ENCODE measurements around the gene UGT1A4. TPM values are rescaled to one million over a fixed set of nuclear protein-coding genes. Genes with fewer than 3 reads are reported as not detected.

The UGT1A4 gene
- total and polyA plus RNA-seq, 9 of the 15 experiments (the other 6 are each of a cell fraction or from before 2014, with no cell fraction given) = not detected

DNA sequence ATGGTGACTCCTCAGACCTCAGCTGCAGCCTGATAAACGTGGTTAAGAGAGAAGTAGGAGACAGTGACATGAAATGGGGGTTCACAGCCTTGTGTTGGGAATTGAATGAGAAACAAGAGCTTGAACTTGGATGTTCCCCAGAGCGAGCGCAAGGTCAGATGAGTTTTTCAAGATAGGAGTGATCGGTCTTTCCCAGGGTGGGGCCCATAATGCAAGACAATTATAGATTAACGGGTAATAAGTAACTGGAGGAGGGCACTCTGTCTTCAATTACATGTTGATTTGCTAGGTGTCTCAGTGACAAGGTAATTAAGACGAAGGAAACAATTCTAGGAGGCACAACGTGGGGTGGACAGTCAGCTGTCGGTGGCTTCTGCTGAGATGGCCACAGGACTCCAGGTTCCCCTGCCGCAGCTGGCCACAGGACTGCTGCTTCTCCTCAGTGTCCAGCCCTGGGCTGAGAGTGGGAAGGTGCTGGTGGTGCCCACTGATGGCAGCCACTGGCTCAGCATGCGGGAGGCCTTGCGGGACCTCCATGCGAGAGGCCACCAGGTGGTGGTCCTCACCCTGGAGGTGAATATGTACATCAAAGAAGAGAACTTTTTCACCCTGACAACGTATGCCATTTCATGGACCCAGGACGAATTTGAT, 5.8 kb upstream of the UGT1A4 start, which contains the start of gene UGT1A5:
Gene UGT1A5 (plus strand): TSS at position 297 of the 651 bp plus-strand sequence. CDS start 85 bp downstream, at position 382.
- ATAC-seq (no peak), FAIRE-seq (no peak), DNase-seq (ENCODE audit: extremely low read depth in 1 of 4, low spot score in 3 of 4) (no peak)
- no peak within 1 kb of the TSS for H3K27ac ChIP-seq (ENCODE audit: extremely low read depth, low read depth, low read length)
- intact Hi-C loops (cut with micrococcal nuclease) (loop anchor here (10.0 kb wide), 1 partner anchor 128 kb away; no protein-coding TSS in a partner anchor), in situ Hi-C loops (cut with MboI) (no loop called here)
- H2AFZ ChIP-seq (ENCODE audit: low read depth, low read length) = no peak within 1 kb of the TSS
- H3K36me3 ChIP-seq (ENCODE audit: control insufficient read depth, insufficient read depth, low read length) = no peaks in the 10 kb centered on the region
- TF ChIP-seq, protein P1, sequence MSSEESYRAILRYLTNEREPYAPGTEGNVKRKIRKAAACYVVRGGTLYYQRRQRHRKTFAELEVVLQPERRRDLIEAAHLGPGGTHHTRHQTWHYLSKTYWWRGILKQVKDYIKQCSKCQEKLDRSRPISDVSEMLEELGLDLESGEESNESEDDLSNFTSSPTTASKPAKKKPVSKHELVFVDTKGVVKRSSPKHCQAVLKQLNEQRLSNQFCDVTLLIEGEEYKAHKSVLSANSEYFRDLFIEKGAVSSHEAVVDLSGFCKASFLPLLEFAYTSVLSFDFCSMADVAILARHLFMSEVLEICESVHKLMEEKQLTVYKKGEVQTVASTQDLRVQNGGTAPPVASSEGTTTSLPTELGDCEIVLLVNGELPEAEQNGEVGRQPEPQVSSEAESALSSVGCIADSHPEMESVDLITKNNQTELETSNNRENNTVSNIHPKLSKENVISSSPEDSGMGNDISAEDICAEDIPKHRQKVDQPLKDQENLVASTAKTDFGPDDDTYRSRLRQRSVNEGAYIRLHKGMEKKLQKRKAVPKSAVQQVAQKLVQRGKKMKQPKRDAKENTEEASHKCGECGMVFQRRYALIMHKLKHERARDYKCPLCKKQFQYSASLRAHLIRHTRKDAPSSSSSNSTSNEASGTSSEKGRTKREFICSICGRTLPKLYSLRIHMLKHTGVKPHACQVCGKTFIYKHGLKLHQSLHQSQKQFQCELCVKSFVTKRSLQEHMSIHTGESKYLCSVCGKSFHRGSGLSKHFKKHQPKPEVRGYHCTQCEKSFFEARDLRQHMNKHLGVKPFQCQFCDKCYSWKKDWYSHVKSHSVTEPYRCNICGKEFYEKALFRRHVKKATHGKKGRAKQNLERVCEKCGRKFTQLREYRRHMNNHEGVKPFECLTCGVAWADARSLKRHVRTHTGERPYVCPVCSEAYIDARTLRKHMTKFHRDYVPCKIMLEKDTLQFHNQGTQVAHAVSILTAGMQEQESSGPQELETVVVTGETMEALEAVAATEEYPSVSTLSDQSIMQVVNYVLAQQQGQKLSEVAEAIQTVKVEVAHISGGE (CRISPR knock-in tag; IDR thresholded peaks at IDR 0.05) = no peak
- TF ChIP-seq ZNF174 (CRISPR knock-in tag; IDR thresholded peaks at IDR 0.05) = no peak
- TF ChIP-seq, protein P2, sequence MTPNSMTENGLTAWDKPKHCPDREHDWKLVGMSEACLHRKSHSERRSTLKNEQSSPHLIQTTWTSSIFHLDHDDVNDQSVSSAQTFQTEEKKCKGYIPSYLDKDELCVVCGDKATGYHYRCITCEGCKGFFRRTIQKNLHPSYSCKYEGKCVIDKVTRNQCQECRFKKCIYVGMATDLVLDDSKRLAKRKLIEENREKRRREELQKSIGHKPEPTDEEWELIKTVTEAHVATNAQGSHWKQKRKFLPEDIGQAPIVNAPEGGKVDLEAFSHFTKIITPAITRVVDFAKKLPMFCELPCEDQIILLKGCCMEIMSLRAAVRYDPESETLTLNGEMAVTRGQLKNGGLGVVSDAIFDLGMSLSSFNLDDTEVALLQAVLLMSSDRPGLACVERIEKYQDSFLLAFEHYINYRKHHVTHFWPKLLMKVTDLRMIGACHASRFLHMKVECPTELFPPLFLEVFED (CRISPR knock-in tag; conservative IDR thresholded peaks at IDR 0.05) = no peak
- TF ChIP-seq, protein P3, sequence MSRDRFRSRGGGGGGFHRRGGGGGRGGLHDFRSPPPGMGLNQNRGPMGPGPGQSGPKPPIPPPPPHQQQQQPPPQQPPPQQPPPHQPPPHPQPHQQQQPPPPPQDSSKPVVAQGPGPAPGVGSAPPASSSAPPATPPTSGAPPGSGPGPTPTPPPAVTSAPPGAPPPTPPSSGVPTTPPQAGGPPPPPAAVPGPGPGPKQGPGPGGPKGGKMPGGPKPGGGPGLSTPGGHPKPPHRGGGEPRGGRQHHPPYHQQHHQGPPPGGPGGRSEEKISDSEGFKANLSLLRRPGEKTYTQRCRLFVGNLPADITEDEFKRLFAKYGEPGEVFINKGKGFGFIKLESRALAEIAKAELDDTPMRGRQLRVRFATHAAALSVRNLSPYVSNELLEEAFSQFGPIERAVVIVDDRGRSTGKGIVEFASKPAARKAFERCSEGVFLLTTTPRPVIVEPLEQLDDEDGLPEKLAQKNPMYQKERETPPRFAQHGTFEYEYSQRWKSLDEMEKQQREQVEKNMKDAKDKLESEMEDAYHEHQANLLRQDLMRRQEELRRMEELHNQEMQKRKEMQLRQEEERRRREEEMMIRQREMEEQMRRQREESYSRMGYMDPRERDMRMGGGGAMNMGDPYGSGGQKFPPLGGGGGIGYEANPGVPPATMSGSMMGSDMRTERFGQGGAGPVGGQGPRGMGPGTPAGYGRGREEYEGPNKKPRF (IDR thresholded peaks at IDR 0.05; ENCODE audit: low read depth, low read length) = no peak
- TF ChIP-seq PTTG1 (tag; IDR thresholded peaks at IDR 0.05; ENCODE audit: low read depth) = no peak
- TF ChIP-seq MTA2 (IDR thresholded peaks at IDR 0.05; ENCODE audit: low read depth) = no peak
- TF ChIP-seq, protein P4, sequence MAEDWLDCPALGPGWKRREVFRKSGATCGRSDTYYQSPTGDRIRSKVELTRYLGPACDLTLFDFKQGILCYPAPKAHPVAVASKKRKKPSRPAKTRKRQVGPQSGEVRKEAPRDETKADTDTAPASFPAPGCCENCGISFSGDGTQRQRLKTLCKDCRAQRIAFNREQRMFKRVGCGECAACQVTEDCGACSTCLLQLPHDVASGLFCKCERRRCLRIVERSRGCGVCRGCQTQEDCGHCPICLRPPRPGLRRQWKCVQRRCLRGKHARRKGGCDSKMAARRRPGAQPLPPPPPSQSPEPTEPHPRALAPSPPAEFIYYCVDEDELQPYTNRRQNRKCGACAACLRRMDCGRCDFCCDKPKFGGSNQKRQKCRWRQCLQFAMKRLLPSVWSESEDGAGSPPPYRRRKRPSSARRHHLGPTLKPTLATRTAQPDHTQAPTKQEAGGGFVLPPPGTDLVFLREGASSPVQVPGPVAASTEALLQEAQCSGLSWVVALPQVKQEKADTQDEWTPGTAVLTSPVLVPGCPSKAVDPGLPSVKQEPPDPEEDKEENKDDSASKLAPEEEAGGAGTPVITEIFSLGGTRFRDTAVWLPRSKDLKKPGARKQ (CRISPR knock-in tag; IDR thresholded peaks at IDR 0.05) = no peak
- TF ChIP-seq, protein P5, sequence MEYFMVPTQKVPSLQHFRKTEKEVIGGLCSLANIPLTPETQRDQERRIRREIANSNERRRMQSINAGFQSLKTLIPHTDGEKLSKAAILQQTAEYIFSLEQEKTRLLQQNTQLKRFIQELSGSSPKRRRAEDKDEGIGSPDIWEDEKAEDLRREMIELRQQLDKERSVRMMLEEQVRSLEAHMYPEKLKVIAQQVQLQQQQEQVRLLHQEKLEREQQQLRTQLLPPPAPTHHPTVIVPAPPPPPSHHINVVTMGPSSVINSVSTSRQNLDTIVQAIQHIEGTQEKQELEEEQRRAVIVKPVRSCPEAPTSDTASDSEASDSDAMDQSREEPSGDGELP (CRISPR knock-in tag; IDR thresholded peaks at IDR 0.05; ENCODE audit: borderline replicate concordance) = no peak
- no peak for TF ChIP-seq ZC3H8 (IDR thresholded peaks at IDR 0.05)
- no peak within 1 kb of the TSS for H3K4me2 ChIP-seq (ENCODE audit: insufficient read depth, low read length)
- H3K9me3 ChIP-seq (replicated peaks; ENCODE audit: control insufficient read depth, insufficient read depth, low read depth, low read length) = no peaks in the 10 kb centered on the region
- peaks cover 0 to 20% of the 10 kb centered on the region in 2 experiments; a peak in 2 of 5 replicates for H3K27me3 ChIP-seq (ENCODE audit: control insufficient read depth in 2 of 2, insufficient read depth in 2 of 2, low read length in 2 of 2)
- ChIA-PET CTCF (ENCODE audit: low intra/inter-chr PET ratio) (no interaction called here), POLR2A (no interaction called here)
- H3K9me1 ChIP-seq (ENCODE audit: control insufficient read depth, insufficient read depth, low read length) = no peaks in the 10 kb centered on the region
- no peaks in the 10 kb centered on the region for H3K79me2 ChIP-seq (ENCODE audit: control insufficient read depth, insufficient read depth, low read length)
- no peak within 1 kb of the TSS for H3K9ac ChIP-seq (ENCODE audit: insufficient read depth in 1 of 2, low read depth in 2 of 2, low read length in 2 of 2)
- BruUV-seq (replicated peaks) = no TSS peak
- H4K20me1 ChIP-seq (replicated peaks; ENCODE audit: control insufficient read depth, insufficient read depth, low read length) = no peaks in the 10 kb centered on the region
- no peak within 1 kb of the TSS for H3K4me3 ChIP-seq
- 11% methylated on average over 12 of the region's 14 CpGs for WGBS (ENCODE audit: insufficient coverage, low coverage, missing lambda C conversion rate)
- H3K4me1 ChIP-seq (replicated peaks in 1 of 2; ENCODE audit: control insufficient read depth in 2 of 2, insufficient read depth in 2 of 2, low read length in 2 of 2) = 0 out of 5 replicates have a peak, but pooled peaks cover 0 to 3% of the 10 kb centered on the region in 2 experiments

All from K562 (cell line).